Activated T-helper 9 cell treated with anti-CD3 and anti-CD28 coated beads, Interleukin-2, amount 50 U/mL, for 16 hours (primary cell): ENCODE measurements around the gene NOB1.

ENCODE experiments used
- DNase-seq: peaks from one replicate; pipeline ENCODE4 v3.0.0-alpha.2; 2020; ENCODE audit warnings: low read depth

Gene NOB1

DNA sequence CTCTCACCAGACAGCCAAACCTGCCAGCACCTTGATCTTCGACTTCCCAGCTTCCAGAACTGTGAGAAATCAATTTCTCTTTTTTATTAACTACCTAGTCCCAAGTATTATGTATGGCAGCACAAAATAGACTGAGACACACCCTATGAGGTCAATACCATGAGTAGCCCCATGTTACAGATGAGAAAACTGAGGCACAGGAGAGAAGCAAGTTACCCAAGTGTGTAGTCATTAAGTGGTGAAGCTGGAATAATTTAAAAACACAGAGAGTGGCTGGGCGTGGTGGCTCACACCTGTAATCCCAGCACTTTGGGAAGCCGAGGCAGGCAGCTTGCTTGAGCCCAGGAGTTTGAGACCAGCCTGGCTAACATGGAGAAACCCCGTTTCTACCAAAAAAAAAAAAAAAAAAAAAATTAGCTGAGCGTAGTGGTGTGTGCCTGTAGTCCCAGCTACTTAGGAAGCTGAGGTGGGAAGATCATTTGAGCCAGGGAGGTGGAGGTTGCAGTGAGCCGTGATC, 33.2 kb downstream of the NOB1 start:
- DNase-seq = no peak

DNA sequence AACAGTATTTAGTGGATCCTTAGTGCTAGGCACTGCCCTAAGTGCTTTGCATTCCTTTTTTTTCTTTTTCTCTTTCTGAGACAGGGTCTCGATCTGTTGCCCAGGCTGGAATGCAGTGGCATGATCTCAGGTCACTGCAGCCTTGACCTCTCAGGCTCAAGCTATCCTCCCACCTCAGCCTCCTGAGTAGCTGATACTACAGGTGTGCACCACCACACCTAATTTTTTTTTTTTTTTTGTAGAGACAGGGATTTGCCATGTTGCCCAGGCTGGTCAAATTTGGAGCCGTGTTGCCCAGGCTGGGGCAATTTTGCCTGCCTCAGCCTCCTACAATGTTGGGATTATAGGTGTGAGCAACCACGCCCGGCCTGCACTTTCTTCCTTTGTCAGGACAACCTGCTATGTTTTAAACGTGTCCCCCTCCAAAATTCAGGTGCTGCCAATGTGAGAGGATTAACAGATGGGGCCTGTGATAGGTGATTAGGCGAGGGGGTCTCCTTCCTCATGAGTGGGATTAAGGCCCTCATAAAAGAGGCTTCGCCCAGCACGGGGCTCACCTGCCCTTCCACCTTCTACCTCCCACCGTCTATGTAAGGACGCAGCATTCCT, 33.8 kb downstream of the NOB1 start:
- no peak for DNase-seq

DNA sequence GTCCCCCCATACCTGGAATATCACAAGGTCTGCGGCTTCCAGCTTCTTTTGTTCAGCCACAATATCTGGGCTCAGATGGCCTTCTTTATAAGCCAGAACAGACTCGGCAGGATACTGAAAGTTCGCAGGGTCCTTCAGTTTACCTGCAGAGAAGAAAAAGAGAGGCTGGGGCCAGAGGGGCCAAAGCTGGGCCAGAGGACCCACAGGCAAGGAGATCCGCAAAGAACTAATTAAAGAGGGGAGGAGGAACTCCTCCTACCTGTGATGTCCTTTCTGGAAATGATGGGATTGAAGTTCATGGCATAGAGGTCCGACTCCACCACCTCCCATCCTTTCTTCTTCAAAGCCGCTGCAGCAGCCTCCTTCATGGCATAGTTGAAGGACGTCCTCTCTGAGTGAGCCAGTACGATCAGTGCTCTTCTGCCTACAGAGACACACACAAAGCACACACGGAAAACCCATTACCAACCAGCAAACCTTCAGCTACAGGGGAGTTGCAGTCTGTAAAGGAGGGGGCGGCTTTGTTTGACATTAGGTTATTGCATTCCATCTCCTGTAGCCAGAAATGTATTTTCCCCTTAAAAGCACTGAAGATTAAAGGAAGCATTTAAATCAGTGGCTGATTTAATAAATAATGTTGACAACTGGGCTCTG, 36.5 kb downstream of the NOB1 start:
- no peak for DNase-seq

DNA sequence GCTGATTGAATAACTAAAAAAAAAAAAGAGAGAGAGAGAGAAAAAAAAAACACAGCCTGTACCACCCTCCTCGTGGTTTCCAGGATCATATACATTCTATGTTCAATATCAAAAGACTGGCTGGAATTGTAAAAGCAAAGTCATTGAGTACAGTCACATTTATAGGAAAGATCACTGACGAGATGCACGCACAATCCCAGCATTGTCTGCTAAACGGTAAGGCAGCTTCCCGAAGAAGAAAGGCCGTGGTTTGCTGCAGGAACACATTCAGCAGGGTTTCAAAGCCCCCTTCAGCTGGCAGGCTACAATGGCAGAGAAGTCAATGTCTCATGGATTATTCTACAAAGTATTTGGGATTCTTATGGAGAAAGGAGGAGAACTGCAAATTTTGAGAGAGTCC, 37.7 kb downstream of the NOB1 start:
- no peak for DNase-seq

DNA sequence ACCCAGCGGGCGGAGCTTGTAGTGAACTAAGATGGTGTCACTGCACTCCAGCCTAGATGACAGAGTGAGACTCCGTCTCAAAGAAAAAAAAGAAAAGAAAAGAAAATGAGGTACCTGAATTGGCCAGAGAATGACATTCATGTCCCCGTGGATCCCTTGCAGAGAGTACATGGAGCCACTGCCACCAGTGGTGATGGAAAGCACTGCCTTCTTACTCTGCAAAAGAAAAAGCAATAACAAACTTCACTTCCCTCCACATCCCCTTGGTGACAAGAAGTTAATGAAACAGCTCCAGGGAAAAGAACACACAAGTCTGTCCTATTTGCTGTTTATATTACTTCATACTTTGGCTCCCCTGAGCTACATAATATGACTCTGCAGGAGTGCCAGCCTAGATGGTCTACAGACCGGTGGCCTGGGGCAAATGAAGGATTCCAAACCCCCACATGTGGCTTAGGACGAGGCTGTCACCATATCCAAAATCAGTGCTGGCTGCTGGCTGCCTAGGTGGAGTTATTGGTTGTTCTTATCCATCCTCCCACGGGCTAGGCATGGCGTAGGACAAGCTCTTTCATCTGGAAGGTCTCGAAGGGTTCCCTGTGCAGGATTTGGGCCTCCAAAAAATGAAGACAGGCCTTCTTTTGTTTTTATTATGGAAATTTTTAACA, 41.7 kb downstream of the NOB1 start:
- DNase-seq = no peak

DNA sequence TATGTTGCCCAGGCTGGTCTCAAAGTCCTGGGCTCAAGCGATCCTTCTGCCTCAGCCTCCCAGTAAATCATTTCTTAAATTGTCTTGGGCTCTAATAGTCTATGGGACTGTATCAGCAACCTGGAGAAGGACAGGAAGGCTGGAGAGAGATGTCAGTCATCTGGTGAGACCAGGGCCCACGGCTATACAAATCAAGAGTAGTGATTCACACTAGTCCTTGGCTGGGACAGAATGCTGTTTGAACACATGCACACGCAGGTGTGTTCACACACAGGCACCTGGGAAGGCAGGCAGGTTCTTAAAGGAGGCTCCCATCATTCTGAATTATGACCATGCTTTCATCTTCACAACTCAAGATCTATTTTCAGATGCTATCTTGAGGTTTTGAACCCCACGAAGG, 42.4 kb downstream of the NOB1 start:
- no peak for DNase-seq

DNA sequence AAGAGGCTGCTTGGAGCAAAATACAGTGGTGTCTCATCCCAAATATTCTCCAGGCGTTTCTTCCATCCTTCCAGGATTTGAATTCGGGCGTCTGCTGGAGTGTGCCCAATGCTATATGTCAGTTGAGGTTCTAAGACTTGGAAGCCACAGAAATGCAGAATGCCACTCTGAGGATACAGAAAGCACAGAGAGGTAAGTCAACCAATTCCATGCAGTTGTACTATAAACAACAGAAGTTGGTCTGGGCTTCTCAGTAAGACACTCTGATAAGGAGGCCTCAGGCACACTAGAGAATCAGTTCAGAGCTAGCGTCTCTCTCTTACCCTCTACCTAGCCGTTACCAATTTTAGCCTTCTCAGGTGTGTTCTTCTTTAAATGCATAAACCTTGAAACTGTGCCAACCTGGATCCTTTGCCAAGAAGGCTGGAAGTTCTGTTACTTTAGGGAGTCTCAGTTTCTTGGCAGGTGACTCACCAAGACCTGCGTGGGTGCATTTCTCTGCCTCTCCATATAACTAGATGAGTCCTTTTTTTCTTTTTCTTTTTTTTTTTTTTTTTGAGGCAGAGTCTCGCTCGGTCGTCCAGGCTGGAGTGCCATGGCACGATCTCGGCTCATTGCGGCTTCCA, 43.5 kb downstream of the NOB1 start:
- no peak for DNase-seq

DNA sequence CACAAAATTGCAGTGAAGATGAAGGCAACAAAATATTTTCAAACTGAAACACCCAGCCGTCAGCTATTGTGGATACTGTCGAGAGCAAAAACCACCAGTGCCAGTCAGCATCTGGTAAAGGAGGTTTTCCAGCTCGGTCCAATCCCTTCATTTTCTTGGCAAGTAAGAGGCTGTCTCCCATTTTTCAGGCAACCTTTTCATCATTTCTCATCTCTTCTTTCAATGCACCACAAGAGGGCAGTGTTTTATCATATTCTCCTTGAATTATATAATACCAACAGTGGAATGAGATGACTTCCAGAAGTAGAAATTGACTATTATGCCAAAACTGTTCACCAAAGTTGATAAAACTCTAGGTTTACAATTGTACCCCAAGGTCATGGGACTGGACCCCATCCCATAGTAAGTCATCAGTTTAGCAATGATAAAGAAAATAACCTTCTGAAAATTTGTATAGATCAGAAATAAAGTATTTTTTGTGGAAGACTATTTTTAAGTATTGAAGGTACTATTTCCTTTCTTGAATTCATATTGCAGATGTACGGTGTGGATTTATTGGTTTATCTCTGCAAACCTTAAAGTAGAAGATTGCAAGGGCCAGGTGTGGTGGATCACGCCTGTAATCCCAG, 45.2 kb downstream of the NOB1 start:
- DNase-seq = no peak

DNA sequence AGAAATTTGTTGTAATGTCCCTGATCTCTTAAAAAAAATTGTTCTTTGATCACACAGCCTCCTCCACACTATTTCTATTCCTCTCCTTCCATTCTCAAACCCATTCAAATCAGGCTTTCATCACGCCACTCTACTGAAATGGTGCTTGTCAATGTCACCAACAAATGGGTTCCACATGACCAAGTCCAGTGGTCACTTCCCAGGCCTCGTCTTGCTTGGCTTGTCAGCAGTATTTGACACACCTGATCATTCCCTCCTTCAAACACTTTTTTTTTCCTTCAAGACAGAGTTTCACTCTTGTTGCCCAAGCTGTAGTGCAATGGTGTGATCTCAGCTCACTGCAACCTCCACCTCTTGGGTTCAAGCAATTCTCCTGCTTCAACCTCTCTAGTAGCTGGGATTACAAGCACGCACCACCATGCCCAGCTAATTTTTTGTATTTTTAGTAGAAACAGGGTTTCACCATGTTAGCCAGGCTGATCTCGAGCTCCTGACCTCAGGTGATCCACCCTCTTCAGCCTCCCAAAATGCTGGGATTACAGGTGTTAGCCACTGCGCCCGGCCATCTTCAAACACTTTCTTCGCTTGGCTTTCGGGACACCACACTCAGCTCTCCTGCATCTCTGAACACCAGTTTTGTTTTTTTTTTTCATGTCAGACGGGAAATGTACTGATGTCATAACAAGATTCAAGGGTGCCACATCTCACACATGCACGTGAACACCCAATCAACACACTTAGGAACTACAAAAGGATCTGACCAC, 46.6 kb downstream of the NOB1 start:
- DNase-seq = no peak

DNA sequence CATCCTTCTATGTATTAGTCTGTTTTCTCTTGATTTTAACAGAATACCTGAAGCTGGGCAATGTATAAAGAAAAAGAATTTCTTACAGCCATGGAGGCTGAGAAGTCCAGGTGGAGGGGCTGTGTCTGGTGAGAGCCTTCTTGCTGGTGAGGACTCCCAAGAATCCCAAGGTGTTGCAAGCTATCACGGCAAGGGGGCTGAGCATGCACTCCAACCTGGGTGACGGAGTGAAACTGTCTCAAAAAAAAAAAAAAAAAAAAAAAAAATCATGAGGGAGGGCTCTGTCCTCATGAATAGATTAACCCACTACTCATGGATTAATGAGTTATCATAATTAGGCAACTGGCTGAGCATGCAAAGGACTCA, 47.8 kb downstream of the NOB1 start:
- DNase-seq = no peak

DNA sequence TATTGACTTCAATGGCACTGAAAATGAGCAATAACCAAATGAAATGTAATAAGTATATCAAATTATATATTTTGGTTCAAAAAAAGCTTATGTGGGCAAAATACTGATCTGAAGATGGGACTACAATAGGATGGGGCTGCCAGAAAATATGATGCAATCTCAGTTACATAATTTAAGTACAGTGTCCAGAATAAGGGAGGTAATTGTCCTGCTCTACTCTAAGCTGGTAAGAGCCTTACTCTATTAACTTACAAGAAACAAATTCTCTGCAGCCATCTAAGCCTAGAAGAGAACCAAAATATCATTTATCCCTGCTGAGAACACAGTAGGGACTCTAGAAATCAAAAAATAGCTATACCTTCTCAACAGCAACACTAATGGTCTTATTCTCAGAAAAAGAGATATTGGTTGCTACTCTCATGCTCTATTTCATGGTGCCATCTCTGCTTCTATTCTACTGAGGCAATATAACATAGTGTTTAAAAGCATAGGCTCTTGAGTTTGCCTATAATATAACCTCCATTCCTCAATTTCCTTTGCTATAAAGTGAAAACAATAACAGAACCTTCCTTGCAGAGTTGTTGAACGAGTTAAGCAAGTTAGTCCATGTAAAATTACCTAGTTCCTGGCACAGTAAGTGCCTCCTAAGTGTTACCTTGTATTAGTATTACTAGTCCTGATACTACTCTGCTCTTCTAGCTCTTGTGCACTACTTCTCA, 48.3 kb downstream of the NOB1 start:
- no peak for DNase-seq

DNA sequence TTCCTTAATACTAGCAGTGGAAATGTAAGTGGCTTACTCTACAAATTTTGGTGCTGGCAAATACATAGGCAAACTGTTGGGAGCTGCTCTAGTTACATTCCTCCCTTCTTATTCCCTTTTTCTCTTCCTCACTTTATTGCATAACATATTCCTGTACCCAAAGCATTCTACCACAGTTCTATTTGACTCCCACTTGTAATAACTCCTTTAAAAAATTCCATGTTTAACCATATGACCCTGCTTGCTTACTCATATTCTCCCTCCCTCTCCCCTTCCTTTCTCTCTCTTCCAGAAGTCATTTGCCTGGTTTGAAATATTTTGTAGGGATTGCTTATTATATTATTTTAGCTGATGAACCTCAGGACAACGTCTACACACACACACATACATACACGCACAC, 51.1 kb downstream of the NOB1 start:
- DNase-seq = no peak

DNA sequence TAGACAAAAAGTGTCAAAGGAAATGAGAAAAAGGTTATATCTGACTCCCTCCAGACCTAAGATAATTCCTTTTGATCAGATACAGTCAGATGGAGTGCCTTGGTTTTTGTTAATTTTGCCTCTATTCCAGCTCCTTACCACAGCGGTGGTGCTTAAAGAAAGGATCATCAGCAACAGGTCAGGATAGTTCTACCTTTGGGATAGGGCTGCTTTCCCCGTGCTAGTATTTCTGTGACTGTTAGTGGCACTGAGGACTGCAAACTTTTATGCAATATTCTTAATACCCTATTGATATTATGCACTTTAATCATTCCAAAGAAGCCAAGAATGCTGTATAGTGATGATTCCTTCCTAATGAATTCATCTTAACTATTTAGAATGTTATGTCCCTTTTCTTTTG, 52.9 kb downstream of the NOB1 start:
- DNase-seq = no peak

DNA sequence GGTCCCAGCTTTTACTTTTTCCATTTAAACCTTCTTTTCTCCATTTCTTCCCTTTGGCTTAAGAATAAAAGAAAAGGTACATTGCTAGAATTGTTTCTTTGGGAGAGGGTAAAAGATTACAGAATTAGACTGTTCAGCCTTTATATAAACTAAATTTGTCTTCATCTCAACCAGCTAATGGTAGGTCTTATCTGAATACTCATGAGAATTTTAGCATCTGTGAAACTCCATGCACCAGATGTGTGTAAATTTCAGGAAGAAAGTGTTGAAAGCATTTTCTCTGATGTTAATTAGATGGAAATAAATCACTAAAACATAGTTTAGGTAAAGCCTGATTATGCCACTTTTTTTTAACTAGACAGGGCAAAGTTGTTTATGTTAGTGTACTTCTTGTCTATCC, 53.3 kb downstream of the NOB1 start:
- no peak for DNase-seq

DNA sequence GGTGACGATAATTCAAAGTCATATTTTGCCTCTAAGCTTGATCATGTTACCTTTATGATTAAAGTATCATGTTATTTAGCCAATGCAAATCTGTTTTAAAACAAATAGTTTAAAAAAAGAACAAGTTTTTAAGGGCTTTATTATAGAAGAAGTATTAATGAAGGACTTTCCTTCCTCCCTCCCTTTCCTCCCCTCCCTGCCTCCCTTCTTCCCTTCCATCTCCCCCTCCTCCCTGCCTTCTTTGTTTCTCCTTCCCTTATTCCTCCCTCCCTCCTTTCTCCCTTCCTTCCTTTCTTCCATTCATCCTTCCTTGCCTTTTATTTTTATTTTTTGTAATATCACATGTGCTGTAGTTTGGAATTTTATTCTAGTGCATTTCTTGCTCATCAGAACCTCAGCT, 54.8 kb downstream of the NOB1 start:
- DNase-seq = no peak

DNA sequence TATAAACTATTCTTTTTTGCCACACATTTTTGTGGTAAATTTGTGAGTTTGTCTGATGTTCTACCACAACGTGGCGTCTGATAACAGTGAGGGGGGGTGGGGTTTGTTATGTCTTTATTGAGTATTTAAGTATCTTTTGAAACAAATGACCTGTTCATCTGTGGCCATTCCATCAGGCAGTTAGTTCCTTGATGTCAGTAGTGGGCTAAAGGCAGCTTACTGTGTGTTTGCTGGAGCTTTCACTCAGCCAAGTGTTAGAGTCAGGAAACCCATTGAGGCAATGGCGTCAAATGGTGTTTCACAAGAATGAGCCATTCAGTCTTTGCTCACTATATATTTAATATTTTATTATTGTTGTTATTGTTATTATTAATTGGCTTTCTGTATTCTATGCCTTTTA, 56.3 kb downstream of the NOB1 start:
- DNase-seq = no peak

DNA sequence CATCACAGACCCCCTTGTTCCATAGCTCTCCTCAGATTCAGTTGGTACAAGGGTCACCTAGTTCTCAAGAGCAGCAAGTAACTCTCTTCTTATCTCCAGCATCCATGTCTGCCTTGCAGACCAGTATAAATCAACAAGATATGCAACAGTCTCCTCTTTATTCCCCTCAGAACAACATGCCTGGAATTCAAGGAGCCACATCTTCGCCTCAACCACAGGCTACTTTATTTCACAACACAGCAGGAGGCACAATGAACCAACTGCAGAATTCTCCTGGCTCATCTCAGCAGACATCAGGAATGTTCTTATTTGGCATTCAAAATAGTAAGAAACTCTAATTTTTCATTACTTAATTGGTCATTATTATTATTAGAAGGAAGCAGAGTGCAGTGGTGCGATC, 60.8 kb downstream of the NOB1 start:
- no peak for DNase-seq

DNA sequence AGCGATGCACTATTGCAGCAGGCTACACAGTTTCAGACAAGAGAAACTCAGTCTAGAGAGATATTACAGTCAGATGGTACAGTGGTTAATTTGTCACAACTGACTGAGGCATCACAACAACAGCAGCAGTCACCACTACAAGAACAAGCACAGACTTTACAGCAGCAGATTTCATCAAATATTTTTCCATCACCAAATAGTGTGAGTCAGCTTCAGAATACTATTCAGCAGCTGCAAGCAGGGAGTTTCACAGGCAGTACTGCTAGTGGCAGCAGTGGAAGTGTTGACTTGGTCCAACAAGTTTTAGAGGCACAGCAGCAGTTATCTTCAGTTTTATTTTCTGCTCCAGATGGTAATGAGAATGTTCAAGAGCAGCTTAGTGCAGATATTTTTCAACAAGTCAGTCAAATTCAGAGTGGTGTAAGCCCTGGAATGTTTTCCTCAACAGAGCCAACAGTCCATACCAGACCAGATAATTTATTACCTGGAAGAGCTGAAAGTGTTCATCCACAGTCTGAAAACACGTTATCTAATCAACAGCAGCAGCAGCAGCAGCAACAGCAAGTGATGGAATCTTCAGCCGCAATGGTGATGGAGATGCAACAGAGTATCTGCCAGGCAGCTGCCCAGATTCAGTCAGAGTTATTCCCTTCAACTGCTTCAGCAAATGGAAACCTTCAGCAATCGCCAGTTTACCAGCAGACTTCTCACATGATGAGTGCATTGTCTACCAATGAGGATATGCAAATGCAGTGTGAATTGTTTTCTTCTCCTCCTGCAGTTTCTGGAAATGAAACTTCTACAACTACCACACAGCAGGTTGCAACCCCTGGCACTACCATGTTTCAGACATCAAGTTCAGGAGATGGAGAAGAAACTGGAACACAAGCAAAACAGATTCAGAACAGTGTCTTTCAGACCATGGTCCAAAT, 62.5 kb downstream of the NOB1 start:
- no peak for DNase-seq
